Midbrain (tissue), 1 donor: ENCODE results near the gene MUC5B.
"Not testable (repeated sequence)": the region's sequence is repeated elsewhere in the genome, so short reads cannot be mapped to it uniquely, and the experiment has no call there.

ENCODE experiments used
- DNase-seq: peaks from one replicate; lab custom pipeline; 2025; lab: John Stamatoyannopoulos, UW

Gene MUC5B

DNA sequence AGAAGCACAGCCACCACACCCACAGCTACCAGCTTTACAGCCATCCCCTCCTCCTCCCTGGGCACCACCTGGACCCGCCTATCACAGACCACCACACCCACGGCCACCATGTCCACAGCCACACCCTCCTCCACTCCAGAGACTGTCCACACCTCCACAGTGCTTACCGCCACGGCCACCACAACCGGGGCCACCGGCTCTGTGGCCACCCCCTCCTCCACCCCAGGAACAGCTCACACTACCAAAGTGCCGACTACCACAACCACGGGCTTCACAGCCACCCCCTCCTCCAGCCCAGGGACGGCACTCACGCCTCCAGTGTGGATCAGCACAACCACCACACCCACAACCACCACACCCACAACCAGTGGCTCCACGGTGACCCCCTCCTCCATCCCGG, 27.5 kb downstream of the MUC5B start:
- DNase-seq, result not testable (repeated sequence)

DNA sequence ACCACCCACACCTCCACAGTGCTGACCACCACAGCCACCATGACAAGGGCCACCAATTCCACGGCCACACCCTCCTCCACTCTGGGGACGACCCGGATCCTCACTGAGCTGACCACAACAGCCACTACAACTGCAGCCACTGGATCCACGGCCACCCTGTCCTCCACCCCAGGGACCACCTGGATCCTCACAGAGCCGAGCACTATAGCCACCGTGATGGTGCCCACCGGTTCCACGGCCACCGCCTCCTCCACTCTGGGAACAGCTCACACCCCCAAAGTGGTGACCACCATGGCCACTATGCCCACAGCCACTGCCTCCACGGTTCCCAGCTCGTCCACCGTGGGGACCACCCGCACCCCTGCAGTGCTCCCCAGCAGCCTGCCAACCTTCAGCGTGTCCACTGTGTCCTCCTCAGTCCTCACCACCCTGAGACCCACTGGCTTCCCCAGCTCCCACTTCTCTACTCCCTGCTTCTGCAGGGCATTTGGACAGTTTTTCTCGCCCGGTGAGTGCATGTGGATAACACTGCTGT, 28.4 kb downstream of the MUC5B start:
- no peak for DNase-seq

DNA sequence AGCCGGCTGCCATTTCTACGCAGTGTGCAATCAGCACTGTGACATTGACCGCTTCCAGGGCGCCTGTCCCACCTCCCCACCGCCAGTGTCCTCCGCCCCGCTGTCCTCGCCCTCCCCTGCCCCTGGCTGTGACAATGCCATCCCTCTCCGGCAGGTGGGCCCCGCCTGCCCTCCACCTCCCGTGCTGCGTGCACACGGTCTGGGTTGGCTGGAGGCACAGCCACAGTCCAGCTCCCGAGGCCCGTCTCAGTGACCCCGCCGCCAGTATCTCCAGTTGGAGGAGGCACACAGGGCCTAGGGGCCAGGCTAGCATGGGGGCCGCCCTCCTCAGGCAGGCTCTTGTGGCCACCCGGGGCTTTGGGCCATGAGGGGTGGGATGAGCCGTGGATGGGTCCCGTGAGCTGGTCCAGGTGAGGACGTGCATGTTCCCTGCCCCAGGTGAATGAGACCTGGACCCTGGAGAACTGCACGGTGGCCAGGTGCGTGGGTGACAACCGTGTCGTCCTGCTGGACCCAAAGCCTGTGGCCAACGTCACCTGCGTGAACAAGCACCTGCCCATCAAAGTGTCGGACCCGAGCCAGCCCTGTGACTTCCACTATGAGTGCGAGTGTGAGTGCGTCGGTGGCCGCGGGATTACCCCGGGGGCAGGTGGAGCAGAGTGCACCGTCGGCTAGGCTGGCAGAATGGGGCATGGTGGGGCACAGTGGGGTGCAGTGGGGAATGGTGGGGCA, 29.7 kb downstream of the MUC5B start:
- no peak for DNase-seq

DNA sequence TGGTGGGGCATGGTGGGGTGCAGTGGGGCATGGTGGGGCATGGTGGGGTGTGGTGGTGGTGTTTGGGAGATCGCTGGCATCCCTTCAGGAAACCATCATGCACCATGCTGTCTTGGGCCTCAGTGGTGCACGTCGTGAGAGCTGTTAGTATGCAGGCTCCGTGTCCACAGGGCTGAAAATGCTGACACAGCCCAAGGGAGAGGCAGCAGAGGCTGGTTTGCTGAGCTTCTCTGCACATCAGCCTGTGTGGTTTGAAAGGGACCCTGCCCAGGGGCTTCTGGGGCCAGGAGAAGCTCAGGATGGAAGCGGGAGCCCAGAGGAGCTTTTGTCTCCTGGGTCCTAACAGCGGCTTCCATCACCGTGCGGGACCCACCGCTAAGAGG, 30.2 kb downstream of the MUC5B start:
- DNase-seq, result no peak

- DNase-seq, result no peak
Measured at GRCh38 chr11:1254086-1254648, 31.3 kb downstream of the MUC5B start.

GRCh38 chr11:1254733-1255132, 31.9 kb downstream of the MUC5B start:
- no peak for DNase-seq

DNA sequence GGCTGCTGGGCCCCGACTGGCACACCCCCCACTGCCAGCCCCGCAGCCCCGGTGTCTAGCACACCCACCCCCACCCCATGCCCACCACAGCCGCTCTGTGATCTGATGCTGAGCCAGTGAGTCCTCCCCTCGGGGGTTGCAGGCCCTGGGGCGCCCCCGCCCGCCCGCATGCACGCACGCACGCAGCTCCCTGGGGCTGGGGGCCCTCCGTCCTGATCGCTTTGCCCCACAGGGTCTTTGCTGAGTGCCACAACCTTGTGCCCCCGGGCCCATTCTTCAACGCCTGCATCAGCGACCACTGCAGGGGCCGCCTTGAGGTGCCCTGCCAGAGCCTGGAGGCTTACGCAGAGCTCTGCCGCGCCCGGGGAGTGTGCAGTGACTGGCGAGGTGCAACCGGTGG, 32.3 kb downstream of the MUC5B start:
- DNase-seq, result no peak

- no peak for DNase-seq
Measured at GRCh38 chr11:1256257-1257045, 33.6 kb downstream of the MUC5B start.

DNA sequence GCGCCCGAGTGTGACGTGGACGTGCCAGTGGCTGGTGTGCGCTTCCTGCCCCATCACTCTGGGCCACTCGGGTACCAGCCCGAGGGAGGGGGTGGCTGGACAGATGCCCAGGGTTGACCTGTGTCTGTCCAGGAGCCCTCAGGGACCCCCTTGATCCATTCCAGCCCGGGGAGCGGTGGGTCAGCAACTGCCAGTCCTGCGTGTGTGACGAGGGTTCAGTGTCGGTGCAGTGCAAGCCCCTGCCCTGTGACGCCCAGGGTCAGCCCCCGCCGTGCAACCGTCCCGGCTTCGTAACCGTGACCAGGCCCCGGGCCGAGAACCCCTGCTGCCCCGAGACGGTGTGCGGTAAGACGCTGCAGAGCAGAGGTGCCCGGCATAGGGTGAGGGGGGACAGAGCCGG, 34.5 kb downstream of the MUC5B start:
- DNase-seq, result no peak

GRCh38 chr11:1257916-1258315, 35.0 kb downstream of the MUC5B start:
- DNase-seq, result no peak

GRCh38 chr11:1258401-1259075, 35.7 kb downstream of the MUC5B start:
- DNase-seq, result no peak

DNA sequence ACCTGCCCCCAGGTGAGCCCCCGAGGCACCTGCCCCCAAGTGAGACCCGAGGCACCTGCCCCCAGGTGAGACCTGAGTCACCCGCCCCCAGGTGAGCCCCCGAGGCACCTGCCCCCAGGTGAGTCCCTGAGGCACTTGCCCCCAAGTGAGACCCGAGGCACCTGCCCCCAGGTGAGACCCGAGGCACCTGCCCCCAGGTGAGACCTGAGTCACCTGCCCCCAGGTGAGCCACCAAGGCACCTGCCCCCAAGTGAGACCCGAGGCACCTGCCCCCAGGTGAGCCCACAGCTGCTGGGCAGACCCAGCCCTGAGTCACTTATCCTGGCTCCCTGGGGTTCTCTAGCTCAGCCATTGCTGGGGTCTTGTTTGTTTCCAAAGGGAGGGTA, 36.2 kb downstream of the MUC5B start:
- DNase-seq, result no peak

DNA sequence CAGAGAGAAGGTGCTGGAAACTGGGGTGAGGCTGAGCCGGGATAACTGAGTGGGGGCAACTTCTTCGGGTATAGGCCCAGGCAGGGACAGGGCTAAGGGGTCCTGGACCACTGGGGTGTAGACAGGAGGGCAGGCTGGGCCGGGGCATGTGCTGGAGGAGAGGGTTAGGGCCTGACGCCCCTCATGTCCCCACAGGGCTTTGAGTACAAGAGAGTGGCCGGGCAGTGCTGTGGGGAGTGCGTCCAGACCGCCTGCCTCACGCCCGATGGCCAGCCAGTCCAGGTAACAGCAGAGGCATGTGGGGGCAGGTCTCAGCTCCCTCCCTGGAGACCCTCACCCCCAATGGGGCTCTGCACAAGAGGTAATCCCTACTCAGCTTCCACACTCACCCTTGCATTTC, 36.7 kb downstream of the MUC5B start:
- DNase-seq, result no peak

DNA sequence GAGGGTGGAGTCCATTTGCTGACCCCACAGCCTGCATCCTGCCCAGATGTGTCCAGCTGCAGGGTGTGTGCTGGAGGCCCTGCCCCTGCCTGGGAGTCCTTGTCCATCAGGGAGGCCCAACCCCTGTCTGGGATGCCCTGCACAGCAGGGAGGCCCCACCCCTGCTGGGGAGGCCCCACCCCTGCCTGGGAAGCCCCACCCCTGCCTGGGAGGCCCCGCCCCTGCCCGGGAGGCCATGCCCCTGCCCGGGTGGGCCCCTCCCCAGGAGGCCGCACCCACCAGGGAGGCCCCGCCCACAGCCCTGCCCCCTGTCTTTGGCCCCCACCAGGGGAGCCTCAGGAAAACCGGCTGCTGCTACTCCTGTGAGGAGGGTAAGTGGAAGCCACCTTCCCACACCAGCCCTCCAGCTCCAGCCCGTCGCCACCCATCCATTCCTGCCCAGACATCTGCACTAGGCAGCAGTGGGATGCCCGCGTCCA, 37.2 kb downstream of the MUC5B start:
- DNase-seq, result no peak

DNA sequence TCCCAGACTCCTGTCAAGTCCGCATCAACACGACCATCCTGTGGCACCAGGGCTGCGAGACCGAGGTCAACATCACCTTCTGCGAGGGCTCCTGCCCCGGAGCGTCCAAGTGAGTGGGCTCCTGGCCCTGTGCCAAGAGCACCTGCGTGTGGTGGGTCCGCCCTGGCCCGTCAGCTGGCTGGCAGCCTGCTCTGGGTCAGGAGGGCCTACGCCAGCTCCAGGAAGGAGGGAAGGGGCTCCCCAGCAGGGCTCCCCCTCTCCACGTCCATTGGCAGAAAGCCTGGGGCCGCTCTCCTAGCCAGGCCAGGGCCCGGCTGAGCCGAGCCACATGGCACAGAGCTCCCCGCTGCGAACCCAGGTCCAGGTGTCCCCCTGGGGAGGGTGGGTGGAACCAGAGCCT, 37.8 kb downstream of the MUC5B start:
- DNase-seq, result no peak

- DNase-seq, result no peak
Measured at GRCh38 chr11:1261241-1262071, 38.6 kb downstream of the MUC5B start.

DNA sequence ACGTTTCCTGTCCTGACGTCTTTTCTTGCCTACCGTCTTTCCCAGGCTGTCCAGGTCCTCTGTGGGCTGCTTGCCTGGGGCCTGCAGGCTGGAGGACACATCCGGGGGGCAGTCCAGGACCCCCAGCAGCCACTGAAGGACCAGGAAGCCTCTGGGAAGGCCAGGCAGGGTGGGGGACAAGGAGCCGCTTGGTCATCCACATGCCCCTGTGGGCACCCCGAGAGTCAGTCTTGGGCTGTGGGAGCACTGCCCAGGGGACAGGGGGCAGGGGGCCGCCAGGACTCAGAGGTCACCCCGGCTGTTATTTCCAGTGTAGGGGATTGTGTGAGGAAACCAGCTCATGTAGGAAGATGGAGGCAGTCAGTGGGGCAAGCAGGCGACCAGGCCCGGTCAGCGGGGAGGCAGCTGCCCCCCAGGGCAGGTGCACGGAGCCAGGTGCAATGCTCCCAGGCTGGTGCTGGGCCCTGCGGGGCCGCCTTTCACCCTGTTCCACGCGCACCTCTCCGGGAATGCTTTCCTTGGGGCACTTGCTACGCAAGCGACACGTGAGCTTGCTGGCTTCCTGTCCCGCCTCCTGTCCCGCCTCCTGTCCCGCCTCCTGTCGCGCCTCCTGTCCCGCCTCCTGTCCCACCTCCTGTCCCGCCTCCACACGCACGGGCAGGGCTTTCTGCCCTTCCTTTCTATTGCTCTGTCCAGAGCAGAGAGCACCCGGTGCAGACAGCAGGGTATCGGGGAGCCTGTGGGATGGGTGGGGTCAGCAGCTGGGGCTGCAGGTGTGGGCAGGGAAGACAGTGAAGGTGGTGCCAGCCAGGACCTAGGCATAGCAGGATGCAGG, 39.5 kb downstream of the MUC5B start:
- DNase-seq, result peak; percentile 92

DNA sequence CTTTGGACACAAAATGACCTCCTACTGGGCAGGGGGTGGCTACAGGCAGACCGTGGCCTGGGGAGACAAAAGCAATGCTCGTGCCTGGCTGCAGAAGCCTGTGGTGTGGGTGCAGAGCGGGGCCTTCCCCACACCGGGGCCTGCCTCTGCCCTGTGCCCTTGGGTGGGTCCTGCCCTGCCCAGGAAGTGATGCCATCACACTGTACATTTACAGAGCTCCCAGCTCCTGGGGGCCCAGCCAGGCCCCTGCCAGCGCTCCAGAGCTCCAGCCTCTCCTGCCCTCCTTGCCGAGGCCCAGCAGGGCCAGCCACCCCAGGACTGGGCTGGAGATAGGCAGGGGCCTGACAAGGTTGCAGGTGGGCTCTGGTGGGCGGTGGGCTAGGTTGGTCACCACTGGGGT, 40.1 kb downstream of the MUC5B start:
- no peak for DNase-seq

DNA sequence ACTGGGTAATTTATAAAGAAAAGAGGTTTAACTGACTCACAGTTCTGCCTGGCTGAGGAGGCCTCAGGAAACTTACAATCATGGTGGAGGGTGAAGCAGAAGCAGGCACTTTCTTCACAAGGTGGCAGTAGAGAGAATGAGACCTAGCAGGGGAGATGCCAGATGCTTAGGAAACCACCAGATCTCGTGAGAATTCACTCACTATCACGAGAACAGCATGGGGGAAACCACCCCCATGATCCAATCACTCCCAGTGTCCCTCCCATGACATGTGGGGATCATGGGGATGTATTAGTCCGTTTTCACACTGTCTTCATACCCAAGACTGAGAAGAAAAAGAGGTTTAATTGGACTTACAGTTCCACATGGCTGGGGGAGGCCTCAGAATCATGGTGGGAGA, 41.6 kb downstream of the MUC5B start:
- peak; percentile 16 for DNase-seq

- DNase-seq, result not testable (repeated sequence)
Measured at GRCh38 chr11:1265480-1265879, 42.6 kb downstream of the MUC5B start.
